Panc1 (cell line): Measurements from ENCODE around the gene L3MBTL3.

ENCODE experiments used
- CTCF ChIP-seq: fragments of 450-650 bp; IDR thresholded peaks from 2 replicates; pipeline ENCODE4 v1.5.1; 2017; ENCODE audit warnings: mild to moderate bottlenecking
- POLR2AphosphoS5 ChIP-seq: IDR thresholded peaks from 2 replicates; pipeline ENCODE4 v1.6.1; 2012; ENCODE audit warnings: mild to moderate bottlenecking, low read depth, low read length, moderate library complexity
- REST ChIP-seq, 2 experiments: IDR thresholded peaks; 2 replicates each; pipeline ENCODE4 v1.6.1; 2011 to 2012; ENCODE audit warnings: low read depth in 2 of 2, control low read depth in 1 of 2, low read length in 1 of 2, mild to moderate bottlenecking in 1 of 2, moderate library complexity in 1 of 2; ENCODE audit not compliant: insufficient read depth in 1 of 2

- TF ChIP-seq CTCF (no peak), REST (IDR thresholded peaks at IDR 0.05; ENCODE audit: insufficient read depth in 1 of 2, low read depth in 2 of 2, low read length in 1 of 2) (no peak), POLR2AphosphoS5 (no peak)
Observed at GRCh38 chr6:130128326-130128725, 109.9 kb downstream of the L3MBTL3 start.
